RWPE1 (cell line): ENCODE data around the gene GPC6.
A peak's percentile ranks its signal among the peaks of the same experiment; 100 is the strongest.

Experiments used
- CTCF ChIA-PET: fragments of 350-600 bp; sonication (Branson Sonifier 250); formaldehyde crosslinking; extraction: SDS; loops from one replicate; lab custom pipeline; 2021; lab: Yijun Ruan, JAX
- POLR2A ChIA-PET: fragments of 400-600 bp; formaldehyde crosslinking; extraction: SDS; loops from one replicate; lab custom pipeline; 2020; ENCODE audit warnings: antibody characterized with exemption; ENCODE audit not compliant: low non-redundant PET; lab: Yijun Ruan, JAX
- DNase-seq: peaks from one replicate; pipeline ENCODE4 v3.0.0; 2012; ENCODE audit warnings: low spot score
- H3K27ac ChIP-seq: fragments of 450-650 bp; 2 replicates; pipeline ENCODE4 v1.5.1; 2017
- TF ChIP-seq, protein P1 (sequence below): fragments of 450-650 bp; conservative IDR thresholded peaks from 2 replicates; pipeline ENCODE4 v1.5.1; 2017; ENCODE audit warnings: low read depth, mild to moderate bottlenecking

Gene GPC6

DNA sequence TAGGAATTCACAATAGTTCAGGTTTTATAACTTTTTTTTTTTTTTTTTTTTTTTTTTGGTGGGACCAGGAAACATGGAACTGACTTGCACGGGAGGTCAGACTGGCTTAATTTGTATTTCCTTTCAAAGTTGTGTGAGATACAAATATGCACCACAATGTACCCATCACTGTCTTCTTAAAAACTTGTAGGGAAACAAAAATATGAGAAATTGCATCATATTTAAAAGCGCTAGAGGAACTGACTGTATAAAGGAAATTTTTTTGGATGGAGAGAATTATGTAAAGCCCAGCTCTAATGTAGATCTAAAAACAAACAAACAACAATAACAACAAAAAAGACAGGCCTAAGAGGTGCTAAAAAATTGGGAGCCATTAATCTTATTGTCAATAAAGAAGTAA is 1006.3 kb downstream of the GPC6 start:
- TF ChIP-seq, protein P1, sequence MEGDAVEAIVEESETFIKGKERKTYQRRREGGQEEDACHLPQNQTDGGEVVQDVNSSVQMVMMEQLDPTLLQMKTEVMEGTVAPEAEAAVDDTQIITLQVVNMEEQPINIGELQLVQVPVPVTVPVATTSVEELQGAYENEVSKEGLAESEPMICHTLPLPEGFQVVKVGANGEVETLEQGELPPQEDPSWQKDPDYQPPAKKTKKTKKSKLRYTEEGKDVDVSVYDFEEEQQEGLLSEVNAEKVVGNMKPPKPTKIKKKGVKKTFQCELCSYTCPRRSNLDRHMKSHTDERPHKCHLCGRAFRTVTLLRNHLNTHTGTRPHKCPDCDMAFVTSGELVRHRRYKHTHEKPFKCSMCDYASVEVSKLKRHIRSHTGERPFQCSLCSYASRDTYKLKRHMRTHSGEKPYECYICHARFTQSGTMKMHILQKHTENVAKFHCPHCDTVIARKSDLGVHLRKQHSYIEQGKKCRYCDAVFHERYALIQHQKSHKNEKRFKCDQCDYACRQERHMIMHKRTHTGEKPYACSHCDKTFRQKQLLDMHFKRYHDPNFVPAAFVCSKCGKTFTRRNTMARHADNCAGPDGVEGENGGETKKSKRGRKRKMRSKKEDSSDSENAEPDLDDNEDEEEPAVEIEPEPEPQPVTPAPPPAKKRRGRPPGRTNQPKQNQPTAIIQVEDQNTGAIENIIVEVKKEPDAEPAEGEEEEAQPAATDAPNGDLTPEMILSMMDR = no peak
- CTCF ChIA-PET = no interaction called here
- no peak overlapping the region for H3K27ac ChIP-seq
- no peak for DNase-seq
- POLR2A ChIA-PET = no interaction called here

DNA sequence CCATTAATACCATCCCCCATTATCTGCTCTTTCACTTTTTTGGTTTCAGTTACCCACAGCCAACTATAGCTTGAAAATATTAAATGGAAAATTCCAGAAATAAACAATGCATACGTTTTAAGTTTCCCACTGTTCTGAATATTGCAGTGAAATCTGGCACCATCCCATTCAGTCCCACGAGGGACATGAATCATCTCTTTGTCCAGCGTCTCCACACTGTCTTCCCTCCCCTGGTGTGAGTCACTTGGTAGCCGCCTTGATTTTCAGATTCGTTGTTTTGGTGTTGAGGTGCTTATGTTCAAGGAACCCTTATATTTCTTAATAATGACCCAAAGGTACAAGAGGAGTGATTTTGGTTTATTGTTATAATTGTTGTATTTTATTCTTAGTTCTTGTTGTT is 1006.8 kb downstream of the GPC6 start:
- TF ChIP-seq, protein P1 = no peak
- ChIA-PET CTCF (no interaction called here), POLR2A (no interaction called here)
- peak; percentile 64 for DNase-seq
- H3K27ac ChIP-seq = no peak overlapping the region

DNA sequence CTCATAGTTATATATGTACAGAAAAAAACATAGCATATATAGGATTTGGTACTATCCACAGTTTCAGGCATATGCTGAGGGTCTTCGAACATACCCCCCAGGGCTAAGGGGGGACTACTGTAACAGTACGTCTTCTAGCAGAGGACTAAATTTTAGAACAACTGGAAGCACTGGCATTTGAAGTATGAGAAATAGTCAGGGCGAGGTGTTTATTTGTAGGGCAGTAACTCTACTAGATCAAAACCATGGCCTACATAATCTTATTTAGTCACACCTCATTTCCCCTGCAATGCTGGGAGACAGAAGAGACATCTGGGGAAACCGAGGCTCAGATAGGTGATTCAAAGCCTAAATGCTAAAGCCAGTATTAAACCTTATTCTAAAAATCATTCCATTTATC is 1007.2 kb downstream of the GPC6 start:
- CTCF ChIA-PET = no interaction called here
- TF ChIP-seq, protein P1 = no peak
- POLR2A ChIA-PET = no interaction called here
- DNase-seq = no peak
- no peak overlapping the region for H3K27ac ChIP-seq

DNA sequence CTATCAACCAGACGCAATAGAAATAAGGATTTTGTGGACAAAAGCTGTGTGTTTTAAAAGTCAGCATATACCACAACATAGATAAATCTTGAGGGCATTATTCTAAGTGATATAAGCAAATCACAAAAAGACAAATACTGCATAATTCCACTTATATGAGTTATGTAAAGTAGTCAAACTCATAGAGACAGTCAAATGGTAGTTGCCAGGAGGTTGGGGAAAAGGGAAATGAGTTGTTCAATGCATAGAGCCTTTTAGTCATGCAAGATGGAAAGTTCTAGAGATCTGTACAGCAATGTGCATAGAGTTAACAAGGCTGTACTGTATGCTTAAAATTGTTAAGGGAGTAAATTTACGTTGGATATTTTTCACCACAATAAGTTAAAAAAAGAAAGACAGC is 1008.1 kb downstream of the GPC6 start:
- TF ChIP-seq, protein P1 = no peak
- no peak for DNase-seq
- CTCF ChIA-PET = no interaction called here
- no peak overlapping the region for H3K27ac ChIP-seq
- POLR2A ChIA-PET = no interaction called here

DNA sequence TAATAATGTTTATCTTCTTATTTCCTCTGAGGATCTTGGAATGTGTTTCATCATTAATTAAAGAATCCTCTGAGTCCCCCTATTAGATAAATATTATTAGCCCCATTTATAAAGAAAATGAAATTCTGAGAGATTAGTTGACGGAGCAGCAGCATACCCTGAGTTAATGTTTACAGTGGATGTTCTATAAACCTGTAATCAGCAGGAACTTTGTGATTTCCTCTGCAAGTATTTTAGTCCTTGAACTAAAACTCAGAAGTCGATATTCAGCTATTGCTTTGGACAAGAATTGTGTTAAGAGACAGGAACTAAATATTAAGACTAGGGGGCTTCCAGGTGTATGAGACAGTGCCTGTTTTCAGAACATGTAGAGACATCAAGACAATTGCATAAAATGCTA is 1009.5 kb downstream of the GPC6 start:
- ChIA-PET CTCF (no interaction called here), POLR2A (no interaction called here)
- TF ChIP-seq, protein P1 = no peak
- no peak for DNase-seq
- H3K27ac ChIP-seq = no peak overlapping the region

DNA sequence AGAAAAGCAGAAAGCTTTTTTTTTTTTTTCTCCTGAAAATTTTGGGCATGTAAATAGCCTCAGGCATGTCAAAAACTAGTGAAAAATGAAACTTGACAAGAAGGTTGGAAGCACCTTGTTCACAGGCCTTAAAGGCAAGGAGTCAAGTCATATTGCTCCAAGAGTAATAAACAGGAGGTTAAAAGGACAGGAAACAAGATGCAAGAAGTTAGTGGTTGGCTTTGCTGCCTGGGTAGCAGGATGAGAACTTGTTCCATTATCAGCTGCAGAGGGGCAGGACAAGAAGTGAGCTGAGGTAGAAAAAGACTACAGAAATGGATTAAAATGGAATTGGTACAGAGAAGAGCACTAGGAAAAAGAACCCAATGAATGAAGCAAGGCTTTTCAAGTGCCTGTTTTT is 1010.3 kb downstream of the GPC6 start:
- TF ChIP-seq, protein P1 = no peak
- H3K27ac ChIP-seq = no peak overlapping the region
- no peak for DNase-seq
- ChIA-PET POLR2A (no interaction called here), CTCF (no interaction called here)

DNA sequence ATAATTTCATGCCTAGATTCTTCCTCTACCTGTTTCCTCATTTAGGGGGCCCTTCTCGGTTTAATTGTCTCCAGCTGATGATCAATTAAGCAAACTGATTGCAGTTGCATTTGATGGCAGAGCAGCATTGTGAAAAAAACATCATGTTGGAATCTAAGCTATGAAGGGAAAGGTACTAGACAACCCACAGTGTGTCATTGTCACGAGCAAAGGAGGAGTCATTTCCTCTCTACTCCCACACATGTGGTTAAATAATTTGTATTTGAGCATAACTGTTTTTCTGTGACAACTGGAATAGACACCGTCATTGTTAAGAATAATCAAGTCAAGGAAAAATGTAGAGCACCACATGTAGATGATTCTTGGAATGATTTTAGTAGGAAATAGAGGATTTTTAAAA is 1012.5 kb downstream of the GPC6 start:
- CTCF ChIA-PET = no interaction called here
- no peak for DNase-seq
- TF ChIP-seq, protein P1 = no peak
- POLR2A ChIA-PET = no interaction called here
- H3K27ac ChIP-seq = no peak overlapping the region
